GM13976 (cell line): ENCODE data around the gene NFE2L3.
"Not testable (repeated sequence)": the region's sequence is repeated elsewhere in the genome, so short reads cannot be mapped to it uniquely, and the experiment has no call there.

Source experiments
- DNase-seq: peaks from one replicate; pipeline ENCODE4 v3.0.0; 2012; ENCODE audit warnings: low spot score
- CTCF ChIP-seq: IDR thresholded peaks from 2 replicates; pipeline ENCODE4 v1.5.1; 2012; ENCODE audit warnings: borderline replicate concordance, mild to moderate bottlenecking; ENCODE audit not compliant: insufficient read depth; ENCODE audit errors: extremely low read depth, missing control alignments, control extremely low read depth
- in situ Hi-C: fragments of 300-500 bp; cut with MboI; formaldehyde crosslinking; loops from one replicate; pipeline ENCODE4 v1.12.0; 2022; ENCODE audit warnings: low sequenced_read_pairs, mixed read lengths, inconsistent platforms; ENCODE audit not compliant: unreplicated experiment

Gene NFE2L3

GRCh38 chr7:26169271-26169670 is 17.3 kb downstream of the NFE2L3 start:
- in situ Hi-C loops = no loop called here
- no peak for TF ChIP-seq CTCF
- no peak for DNase-seq

- TF ChIP-seq CTCF = no peak
- DNase-seq = no peak
- in situ Hi-C loops = no loop called here
Observed at GRCh38 chr7:26170663-26171062, 18.7 kb downstream of the NFE2L3 start.

- TF ChIP-seq CTCF = no peak
- DNase-seq = no peak
- in situ Hi-C loops = no loop called here
Observed at GRCh38 chr7:26171601-26172000, 19.6 kb downstream of the NFE2L3 start.

- in situ Hi-C loops = no loop called here
- TF ChIP-seq CTCF = no peak
- DNase-seq = no peak
Observed at GRCh38 chr7:26172048-26172447, 20.1 kb downstream of the NFE2L3 start.

GRCh38 chr7:26175903-26176302 is 23.9 kb downstream of the NFE2L3 start:
- in situ Hi-C loops, DNase-seq: not testable (repeated sequence)

GRCh38 chr7:26176696-26177095 is 24.7 kb downstream of the NFE2L3 start:
- in situ Hi-C loops, DNase-seq: not testable (repeated sequence)

GRCh38 chr7:26177269-26177668 is 25.3 kb downstream of the NFE2L3 start:
- in situ Hi-C loops = not testable (repeated sequence)

GRCh38 chr7:26178272-26178960 is 26.4 kb downstream of the NFE2L3 start:
- in situ Hi-C loops = no loop called here
- no peak for DNase-seq
- no peak for TF ChIP-seq CTCF

More at GRCh38 chr7:26177269-26177668, 25.3 kb downstream of the NFE2L3 start:
- not testable (repeated sequence) for DNase-seq
